DMS153 (cell line): ENCODE results near the gene SREBF2.
"Not testable (repeated sequence)": the region's sequence is repeated elsewhere in the genome, so short reads cannot be mapped to it uniquely, and the experiment has no call there.

Experiments used
- DNase-seq: peaks from one replicate; lab custom pipeline; 2025; lab: John Stamatoyannopoulos, UW

The SREBF2 gene

DNA sequence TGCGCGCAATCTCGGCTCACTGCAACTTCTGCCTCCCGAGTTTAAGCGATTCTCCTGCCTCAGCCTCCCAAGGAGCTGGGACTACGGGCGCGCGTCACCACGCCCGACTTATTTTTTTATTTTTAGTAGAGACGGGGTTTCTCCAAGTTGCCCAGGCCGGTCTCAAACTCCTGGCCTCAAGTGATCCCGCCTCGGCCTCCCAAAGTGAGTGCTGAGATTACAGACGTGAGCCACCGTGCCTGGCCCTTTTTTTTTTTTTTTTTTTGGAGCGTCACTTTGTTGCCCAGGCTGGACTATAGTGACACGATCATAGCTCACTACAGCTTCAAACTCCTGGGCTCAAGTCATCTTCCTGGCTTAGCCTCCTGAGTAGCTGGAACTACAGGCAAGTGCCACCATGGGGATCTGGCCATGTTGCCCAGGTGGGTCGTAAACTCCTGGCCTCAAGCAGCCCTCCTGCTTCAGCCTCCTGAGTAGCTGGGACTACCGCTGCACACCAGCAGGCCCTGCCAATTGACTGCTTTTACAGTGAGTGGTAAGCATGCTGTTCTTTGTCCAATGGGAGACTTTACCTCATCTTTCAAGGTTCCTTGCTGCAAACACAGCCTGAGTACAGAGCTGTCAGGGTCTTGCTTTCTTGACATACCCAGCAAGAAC lies 114.6 kb downstream of the SREBF2 start:
- no peak for DNase-seq

- no peak for DNase-seq
These were observed 115.2 kb downstream of the SREBF2 start for GRCh38 chr22:41948142-41948541.

DNA sequence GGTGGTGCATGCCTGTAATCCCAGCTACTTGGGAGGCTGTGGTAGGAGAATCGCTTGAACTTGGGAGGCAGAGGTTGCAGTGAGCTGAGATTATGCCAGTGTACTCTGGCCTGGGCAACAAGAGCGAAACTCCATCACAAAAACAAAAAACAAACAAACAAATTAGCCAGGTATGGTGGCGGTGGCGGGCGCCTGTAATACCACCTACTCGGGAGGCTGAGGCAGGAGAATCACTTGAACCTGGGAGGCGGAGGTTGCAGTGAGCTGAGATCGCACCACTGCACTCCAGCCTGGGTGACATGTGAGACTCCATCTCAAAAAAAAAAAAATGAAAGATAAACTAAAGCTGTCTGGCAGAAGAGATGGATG lies 116.0 kb downstream of the SREBF2 start:
- DNase-seq: not testable (repeated sequence)

DNA sequence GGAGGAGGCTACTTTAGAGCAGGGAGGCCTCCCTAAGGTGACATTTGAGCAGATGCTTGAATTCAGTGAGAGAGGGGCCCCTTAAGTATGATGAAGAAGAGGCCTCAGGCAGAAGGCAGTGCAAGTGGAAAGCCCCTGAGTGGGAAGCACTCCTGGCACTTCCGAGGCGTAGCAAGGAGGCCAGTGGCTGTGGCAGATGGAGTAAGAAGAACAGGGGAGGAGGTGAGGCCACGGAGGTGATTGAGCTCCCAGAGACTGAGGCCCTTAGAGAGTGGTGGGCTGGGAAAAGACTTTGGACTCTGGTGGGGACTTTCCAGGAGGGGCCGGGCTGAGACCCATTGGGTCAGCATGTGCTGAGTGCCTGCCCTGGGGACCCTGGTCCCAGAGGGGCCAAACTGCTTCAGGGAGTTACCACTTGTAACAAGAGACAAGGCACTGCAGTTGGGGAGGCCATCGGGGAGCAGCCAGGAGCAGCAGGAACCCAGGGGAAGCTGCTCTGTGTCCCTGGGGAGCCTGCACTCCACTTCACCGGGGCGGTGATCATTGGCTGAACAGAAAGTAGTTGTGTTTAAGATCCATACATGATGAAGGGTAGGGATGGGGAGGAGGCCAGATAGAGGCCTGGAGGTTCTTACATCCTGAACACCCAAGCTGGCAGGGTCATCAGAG lies 116.5 kb downstream of the SREBF2 start:
- no peak for DNase-seq

- no peak for DNase-seq
These were observed 119.1 kb downstream of the SREBF2 start, which contains the start of gene SMIM45 for GRCh38 chr22:41951898-41952474. TSS of gene SMIM45 (plus strand) at chr22:41952150.

DNA sequence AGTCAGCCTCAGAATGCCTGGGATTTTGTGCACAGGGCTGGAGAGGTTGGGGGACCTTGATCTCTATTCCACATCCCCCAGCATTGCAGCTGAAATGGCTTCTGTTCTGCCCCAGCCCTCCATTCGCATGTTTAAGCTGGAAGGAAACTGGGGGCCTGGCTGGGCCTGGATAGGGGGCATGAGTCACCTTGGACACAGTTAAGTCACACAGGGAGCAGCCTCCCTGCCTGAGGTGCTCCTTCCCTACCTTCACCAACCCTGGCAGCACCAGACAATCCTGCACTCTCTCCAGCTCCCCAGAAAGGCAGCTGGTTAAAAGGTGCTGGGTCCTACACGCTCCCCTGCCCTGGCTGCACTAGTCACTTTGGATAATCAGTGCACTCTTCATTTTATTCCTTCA lies 119.8 kb downstream of the SREBF2 start:
- no peak for DNase-seq
